Common myeloid progenitor, CD34-positive (primary cell): ENCODE results near the gene ZNF367.

Source experiments
- CTCF ChIA-PET: fragments of 350-600 bp; sonication (Branson Sonifier 250); formaldehyde crosslinking; loops from one replicate; lab custom pipeline; 2021; ENCODE audit warnings: antibody characterized with exemption; lab: Charles Lee
- POLR2A ChIA-PET: fragments of 350-600 bp; sonication (Branson Sonifier 250); formaldehyde crosslinking; loops from one replicate; lab custom pipeline; 2021; ENCODE audit warnings: antibody characterized with exemption; lab: Charles Lee
- DNase-seq, 3 donors: peaks; one replicate each; pipeline versions ENCODE4 v3.0.0 to v3.0.0-alpha.2; 2013
- H3K27ac ChIP-seq, 2 experiments: 1 replicate in 1 of 2; 2 replicates in 1 of 2; pipeline ENCODE4 v1.7.0; 2013; ENCODE audit warnings: inconsistent platforms in 2 of 2, low read length in 2 of 2, mild to moderate bottlenecking in 2 of 2, low read depth in 1 of 2, moderate library complexity in 1 of 2; ENCODE audit not compliant: severe bottlenecking in 2 of 2, insufficient read depth in 1 of 2, poor library complexity in 1 of 2
- H3K27me3 ChIP-seq, 5 experiments: replicated peaks in 2 of 5; 1 replicate in 3 of 5; 2 replicates in 2 of 5; pipeline versions ENCODE4 v1.6.1 to v1.7.0; 2013; ENCODE audit warnings: low read length in 4 of 5, mild to moderate bottlenecking in 2 of 5, moderate library complexity in 2 of 5, inconsistent platforms in 1 of 5; ENCODE audit not compliant: insufficient read depth in 5 of 5, control insufficient read depth in 4 of 5
- H3K36me3 ChIP-seq, 4 experiments: 1 replicate in 2 of 4; 2 replicates in 2 of 4; pipeline versions ENCODE4 v1.6.1 to v1.7.0; 2013; ENCODE audit warnings: low read length in 3 of 4, control low read depth in 1 of 4, mild to moderate bottlenecking in 1 of 4; ENCODE audit not compliant: control insufficient read depth in 4 of 4, insufficient read depth in 4 of 4
- H3K4me1 ChIP-seq, 4 experiments: 1 replicate in 3 of 4; 2 replicates in 1 of 4; pipeline versions ENCODE4 v1.6.1 to v1.7.1; 2013; ENCODE audit warnings: low read length in 3 of 4, mild to moderate bottlenecking in 3 of 4, control low read depth in 1 of 4, inconsistent platforms in 1 of 4, moderate library complexity in 1 of 4; ENCODE audit not compliant: control insufficient read depth in 4 of 4, insufficient read depth in 4 of 4; ENCODE audit errors: control extremely low read depth in 1 of 4
- H3K4me3 ChIP-seq, 7 experiments: 1 replicate in 4 of 7; 2 replicates in 3 of 7; pipeline versions ENCODE4 v1.5.1 to v1.7.0; 2013; ENCODE audit warnings: mild to moderate bottlenecking in 7 of 7, low read length in 6 of 7, moderate library complexity in 6 of 7, inconsistent platforms in 2 of 7, low read depth in 2 of 7, control low read depth in 1 of 7; ENCODE audit not compliant: insufficient read depth in 4 of 7, control insufficient read depth in 1 of 7; ENCODE audit errors: extremely low read depth in 1 of 7
- H3K9me3 ChIP-seq, 5 experiments: 1 replicate in 4 of 5; 2 replicates in 1 of 5; pipeline versions ENCODE4 v1.6.1 to v1.7.1; 2013; ENCODE audit warnings: low read length in 4 of 5, mild to moderate bottlenecking in 2 of 5, inconsistent platforms in 1 of 5, low read depth in 1 of 5, moderate library complexity in 1 of 5; ENCODE audit not compliant: control insufficient read depth in 4 of 5, insufficient read depth in 2 of 5; ENCODE audit errors: control extremely low read depth in 1 of 5
- WGBS: methylation state at CpG from one replicate; pipeline ENCODE4 v1.1.5; 2013; ENCODE audit not compliant: insufficient coverage; 5-methylcytosine and 5-hydroxymethylcytosine counted together

ZNF367 gene

GRCh38 chr9:96399325-96399633, 18.9 kb downstream of the ZNF367 start:
- WGBS = 96% methylated on average over 3 of the region's 3 CpGs
- Histone ChIP-seq H3K4me1 (peaks cover 5 to 16% (median 11%) of the 10 kb centered on the region in 4 experiments), H3K4me3 (peak overlapping the region in 3 of 7 experiments; percentile 29 to 60 (median 55)), H3K27ac (peak overlapping the region; percentile 23 to 71), H3K27me3 (no peaks in the 10 kb centered on the region), H3K9me3 (peaks cover 0 to 8% (median 0%) of the 10 kb centered on the region in 5 experiments), H3K36me3 (peaks cover 0 to 29% (median 4%) of the 10 kb centered on the region in 4 experiments)
- ChIA-PET POLR2A (interaction anchor here (0.6 kb wide), 1 partner anchor 33 kb away, joined by 5 read pairs; no protein-coding TSS in a partner anchor), CTCF (interaction anchor here (1.0 to 2.9 kb wide), 4 partner anchors 10 to 43 kb away, joined by 3 to 10 read pairs (median 4); no protein-coding TSS in a partner anchor)
- no peak for DNase-seq

DNA sequence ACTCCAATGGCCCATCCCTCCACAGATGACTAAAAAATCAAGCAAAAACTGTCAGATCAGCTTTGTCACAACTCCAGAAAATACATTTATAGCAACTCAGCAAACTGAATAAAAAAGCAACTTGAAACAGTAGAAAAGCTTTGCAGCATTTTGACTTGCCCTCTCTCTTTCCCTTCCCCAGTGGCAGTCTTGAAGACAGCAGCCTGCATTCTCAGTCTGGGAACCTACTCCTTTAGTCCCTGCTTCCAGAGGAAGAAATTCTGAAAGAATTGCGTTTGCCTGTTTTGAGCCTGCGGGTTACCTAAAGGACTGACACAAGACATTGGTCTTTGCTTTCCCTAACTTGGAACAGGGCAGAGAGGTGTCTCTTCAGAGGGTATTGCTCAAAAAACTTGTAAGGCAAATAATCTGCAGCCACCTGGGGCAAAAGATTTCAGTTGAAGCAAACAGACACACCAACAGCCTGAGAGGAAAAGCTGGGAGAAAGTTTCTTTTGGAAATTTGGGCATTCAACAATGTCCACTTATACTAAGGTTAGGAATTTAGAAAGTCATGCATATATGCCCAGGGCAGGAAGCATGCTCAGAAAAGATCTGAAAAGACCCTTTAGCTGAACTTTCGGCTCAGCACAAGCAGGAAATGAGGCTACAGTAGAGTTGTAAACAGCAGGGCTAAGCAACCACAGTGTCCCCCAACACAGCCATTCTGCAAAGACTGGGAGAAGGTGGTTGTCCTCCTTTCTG, 19.4 kb downstream of the ZNF367 start:
- WGBS = 19% methylated on average over 3 of the region's 3 CpGs
- CTCF ChIA-PET = interaction anchor here (1.0 to 2.9 kb wide), 5 partner anchors 11 to 43 kb away, joined by 3 to 10 read pairs (median 4); no protein-coding TSS in a partner anchor
- Histone ChIP-seq H3K4me3 (peak overlapping the region in 3 of 7 experiments; percentile 29 to 60 (median 55)), H3K4me1 (peaks cover 5 to 16% (median 11%) of the 10 kb centered on the region in 4 experiments), H3K36me3 (peaks cover 0 to 34% (median 4%) of the 10 kb centered on the region in 4 experiments), H3K27me3 (no peaks in the 10 kb centered on the region), H3K27ac (peak overlapping the region; percentile 23 to 71), H3K9me3 (peaks cover 0 to 8% (median 0%) of the 10 kb centered on the region in 5 experiments)
- DNase-seq = peak in 2 of 3 donors; percentile 33 to 53
- POLR2A ChIA-PET = interaction anchor here (0.6 kb wide), 1 partner anchor 33 kb away, joined by 5 read pairs; no protein-coding TSS in a partner anchor

DNA sequence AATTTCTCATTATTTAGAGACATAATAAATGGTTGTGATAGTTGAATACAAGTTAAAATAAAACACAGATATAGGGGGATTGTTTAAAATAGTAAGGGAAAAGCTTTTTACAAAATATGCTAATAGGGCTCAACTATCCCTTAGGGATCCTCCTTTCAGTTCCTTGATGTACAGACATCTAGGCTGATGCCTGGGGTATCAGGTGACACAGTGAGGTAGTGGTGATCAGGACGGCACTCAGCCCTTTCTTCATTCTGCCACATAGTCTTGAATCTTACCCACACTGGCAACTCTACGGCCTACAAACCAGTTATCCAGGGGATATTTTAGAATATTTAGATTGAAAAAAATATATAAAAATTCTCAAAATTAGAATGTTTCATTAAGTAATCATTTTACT, 22.2 kb downstream of the ZNF367 start:
- H3K4me3 ChIP-seq = no peak overlapping the region
- peaks cover 0 to 6% (median 0%) of the 10 kb centered on the region in 5 experiments for H3K9me3 ChIP-seq
- H3K27ac ChIP-seq = no peak overlapping the region
- peaks cover 0 to 53% (median 16%) of the 10 kb centered on the region in 4 experiments for H3K36me3 ChIP-seq
- POLR2A ChIA-PET = no interaction called here
- no peak for DNase-seq
- H3K27me3 ChIP-seq = no peaks in the 10 kb centered on the region
- H3K4me1 ChIP-seq = peaks cover 5 to 16% (median 11%) of the 10 kb centered on the region in 4 experiments
- WGBS = no CpG with 5 or more reads among the region's 2 CpGs
- CTCF ChIA-PET = no interaction called here

DNA sequence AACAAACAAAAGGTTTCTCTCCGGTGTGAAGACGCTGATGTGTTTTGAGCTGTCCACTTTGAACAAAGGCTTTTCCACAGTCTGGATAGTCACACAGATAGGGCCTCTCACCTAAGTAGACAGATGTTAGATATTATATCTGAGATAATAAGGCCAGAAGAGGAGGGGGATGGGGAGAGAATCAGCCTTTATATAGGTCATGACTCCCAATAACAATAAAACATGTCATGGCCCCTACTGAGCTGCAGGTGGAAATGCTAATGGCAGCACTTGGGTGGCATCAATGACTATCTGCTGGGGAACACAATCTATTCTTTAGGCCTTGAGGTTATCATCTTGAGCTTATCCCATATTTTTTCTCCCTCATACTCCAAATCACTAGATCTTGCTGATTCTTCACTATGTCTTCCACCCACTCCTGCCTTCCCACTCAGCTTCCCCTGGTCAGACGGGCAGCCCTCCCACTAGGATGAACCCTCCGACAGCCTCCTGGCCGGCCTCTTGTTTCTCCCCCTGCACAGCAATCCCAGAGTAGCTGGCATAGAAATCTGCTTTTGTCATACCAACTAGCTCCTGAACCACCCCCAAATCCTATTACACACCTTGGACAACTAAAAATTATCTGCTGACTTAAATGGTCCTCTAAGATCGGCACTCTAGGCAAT, 23.2 kb downstream of the ZNF367 start:
- ChIA-PET POLR2A (no interaction called here), CTCF (interaction anchor here (0.9 to 1.0 kb wide), 2 partner anchors 10 to 50 kb away, joined by 3 read pairs; no protein-coding TSS in a partner anchor)
- no peak overlapping the region for H3K27ac ChIP-seq
- no peak for DNase-seq
- no peak overlapping the region for H3K4me3 ChIP-seq
- WGBS = 96% methylated on average over 6 of the region's 6 CpGs
- H3K9me3 ChIP-seq = no peaks in the 10 kb centered on the region
- peaks cover 0 to 61% (median 21%) of the 10 kb centered on the region in 4 experiments for H3K36me3 ChIP-seq
- H3K27me3 ChIP-seq = no peaks in the 10 kb centered on the region
- peaks cover 5 to 16% (median 11%) of the 10 kb centered on the region in 4 experiments for H3K4me1 ChIP-seq

DNA sequence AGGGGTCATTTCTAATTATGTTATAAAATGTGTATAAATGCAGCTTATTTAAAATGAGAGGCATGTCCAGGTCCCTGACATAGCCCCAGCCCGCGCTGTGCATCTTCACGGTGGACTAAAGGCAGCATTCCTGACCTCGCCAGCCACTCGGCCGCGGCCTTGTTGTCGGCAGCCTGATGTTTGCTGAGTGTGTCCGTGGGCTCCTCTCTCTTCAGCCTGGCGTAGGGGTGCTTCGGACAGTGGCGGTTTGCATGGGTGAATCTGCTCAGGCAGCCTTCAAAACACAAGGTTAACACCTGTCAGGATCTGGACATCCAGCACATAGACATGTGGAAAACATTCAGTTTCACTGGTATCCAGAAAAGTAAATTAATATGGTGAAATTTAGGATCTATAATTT, 25.9 kb downstream of the ZNF367 start:
- POLR2A ChIA-PET = no interaction called here
- Histone ChIP-seq H3K4me1 (no peaks in the 10 kb centered on the region), H3K4me3 (no peak overlapping the region), H3K9me3 (no peaks in the 10 kb centered on the region), H3K27ac (no peak overlapping the region), H3K27me3 (no peaks in the 10 kb centered on the region), H3K36me3 (peaks cover 0 to 72% (median 26%) of the 10 kb centered on the region in 4 experiments)
- CTCF ChIA-PET = no interaction called here
- WGBS = over 99% methylated on average over 10 of the region's 12 CpGs
- DNase-seq = no peak

GRCh38 chr9:96391021-96391765, 27.0 kb downstream of the ZNF367 start:
- DNase-seq = no peak
- Histone ChIP-seq H3K4me3 (no peak overlapping the region), H3K27me3 (no peaks in the 10 kb centered on the region), H3K9me3 (no peaks in the 10 kb centered on the region), H3K36me3 (peaks cover 0 to 75% (median 27%) of the 10 kb centered on the region in 4 experiments), H3K27ac (no peak overlapping the region), H3K4me1 (no peaks in the 10 kb centered on the region)
- 79% methylated on average over 3 of the region's 5 CpGs for WGBS
- ChIA-PET POLR2A (no interaction called here), CTCF (interaction anchor here (1.2 to 1.5 kb wide), 2 partner anchors 12 to 21 kb away, joined by 3 to 5 read pairs; no protein-coding TSS in a partner anchor)
